ENCODE results near the gene AK8.

Gene AK8

GRCh38 chr9:132806306-132806705 is 71.8 kb downstream of the AK8 start:
- Histone ChIP-seq H2BK120ac (ENCODE audit: insufficient read depth, low read length, poor library complexity) (no peak overlapping the region), H2AFZ (ENCODE audit: insufficient read depth, low read length, poor library complexity) (no peak overlapping the region), H2AK5ac (ENCODE audit: low read length) (no peak overlapping the region), H3K4me2 (ENCODE audit: low read length) (no peak overlapping the region), H4K12ac (ENCODE audit: low read depth, low read length) (no peak overlapping the region), H3K4me3 (ENCODE audit: low read depth, low read length) (no peak overlapping the region), H3K14ac (ENCODE audit: low read length) (no peak overlapping the region), H3K4me1 (ENCODE audit: control insufficient read depth in 1 of 2, insufficient read depth in 2 of 2, low read length in 2 of 2) (peaks cover 4 to 13% of the 10 kb centered on the region in 2 experiments), H3K23ac (ENCODE audit: low read length) (no peak overlapping the region), H4K91ac (ENCODE audit: low read depth, low read length) (no peak overlapping the region), H3K79me2 (ENCODE audit: control insufficient read depth, insufficient read depth, low read length, poor library complexity) (no peaks in the 10 kb centered on the region), H2BK5ac (ENCODE audit: low read depth, low read length, poor library complexity) (no peak overlapping the region), H3K27ac (ENCODE audit: low read depth, low read length) (no peak overlapping the region), H3K18ac (ENCODE audit: low read length) (no peak overlapping the region), H2BK12ac (ENCODE audit: low read length) (no peak overlapping the region), H3K4ac (ENCODE audit: low read depth, low read length) (no peak overlapping the region), H3K36me3 (ENCODE audit: control insufficient read depth in 1 of 2, insufficient read depth in 2 of 2, low read length in 2 of 2) (no peaks in the 10 kb centered on the region), H3K27me3 (ENCODE audit: insufficient read depth, low read length) (no peaks in the 10 kb centered on the region), H3K9ac (ENCODE audit: low read length) (no peak overlapping the region), H4K8ac (ENCODE audit: low read depth, low read length) (no peak overlapping the region), H3K9me3 (ENCODE audit: insufficient read depth, low read depth, low read length) (no peaks in the 10 kb centered on the region), H3K79me1 (ENCODE audit: low read length) (no peaks in the 10 kb centered on the region)
- no CpG with 5 or more reads among the region's 9 CpGs for WGBS (ENCODE audit: extremely low coverage, insufficient coverage, insufficient read length)
- no peak for DNase-seq

GRCh38 chr9:132804576-132805295 is 73.3 kb downstream of the AK8 start:
- Histone ChIP-seq H3K9me3 (ENCODE audit: insufficient read depth, low read depth, low read length) (no peaks in the 10 kb centered on the region), H2AFZ (ENCODE audit: insufficient read depth, low read length, poor library complexity) (no peak overlapping the region), H3K4ac (ENCODE audit: low read depth, low read length) (no peak overlapping the region), H2BK120ac (ENCODE audit: insufficient read depth, low read length, poor library complexity) (no peak overlapping the region), H3K23ac (ENCODE audit: low read length) (no peak overlapping the region), H3K4me1 (ENCODE audit: control insufficient read depth in 1 of 2, insufficient read depth in 2 of 2, low read length in 2 of 2) (peaks cover 4 to 13% of the 10 kb centered on the region in 2 experiments), H3K36me3 (ENCODE audit: control insufficient read depth in 1 of 2, insufficient read depth in 2 of 2, low read length in 2 of 2) (no peaks in the 10 kb centered on the region), H3K14ac (ENCODE audit: low read length) (no peak overlapping the region), H2BK12ac (ENCODE audit: low read length) (no peak overlapping the region), H2BK5ac (ENCODE audit: low read depth, low read length, poor library complexity) (no peak overlapping the region), H3K18ac (ENCODE audit: low read length) (no peak overlapping the region), H3K79me2 (ENCODE audit: control insufficient read depth, insufficient read depth, low read length, poor library complexity) (no peaks in the 10 kb centered on the region), H3K4me2 (ENCODE audit: low read length) (no peak overlapping the region), H4K12ac (ENCODE audit: low read depth, low read length) (no peak overlapping the region), H3K79me1 (ENCODE audit: low read length) (no peaks in the 10 kb centered on the region), H4K8ac (ENCODE audit: low read depth, low read length) (no peak overlapping the region), H2AK5ac (ENCODE audit: low read length) (no peak overlapping the region), H3K27ac (ENCODE audit: low read depth, low read length) (no peak overlapping the region), H3K27me3 (ENCODE audit: insufficient read depth, low read length) (no peaks in the 10 kb centered on the region), H3K4me3 (ENCODE audit: low read depth, low read length) (peak overlapping the region; percentile 11), H3K9ac (ENCODE audit: low read length) (no peak overlapping the region), H4K91ac (ENCODE audit: low read depth, low read length) (no peak overlapping the region)
- WGBS (ENCODE audit: extremely low coverage, insufficient coverage, insufficient read length), result no CpG with 5 or more reads among the region's 20 CpGs
- no peak for DNase-seq

- Histone ChIP-seq H3K4ac (ENCODE audit: low read depth, low read length) (no peak overlapping the region), H3K4me3 (ENCODE audit: low read depth, low read length) (no peak overlapping the region), H3K4me2 (ENCODE audit: low read length) (no peak overlapping the region), H3K14ac (ENCODE audit: low read length) (no peak overlapping the region), H3K9me3 (ENCODE audit: insufficient read depth, low read depth, low read length) (peaks cover 3% of the 10 kb centered on the region), H3K36me3 (ENCODE audit: control insufficient read depth in 1 of 2, insufficient read depth in 2 of 2, low read length in 2 of 2) (no peaks in the 10 kb centered on the region), H3K27ac (ENCODE audit: low read depth, low read length) (no peak overlapping the region), H2AK5ac (ENCODE audit: low read length) (no peak overlapping the region), H4K12ac (ENCODE audit: low read depth, low read length) (no peak overlapping the region), H2BK12ac (ENCODE audit: low read length) (no peak overlapping the region), H3K18ac (ENCODE audit: low read length) (no peak overlapping the region), H2BK5ac (ENCODE audit: low read depth, low read length, poor library complexity) (no peak overlapping the region), H3K27me3 (ENCODE audit: insufficient read depth, low read length) (no peaks in the 10 kb centered on the region), H2BK120ac (ENCODE audit: insufficient read depth, low read length, poor library complexity) (no peak overlapping the region), H4K8ac (ENCODE audit: low read depth, low read length) (no peak overlapping the region), H4K91ac (ENCODE audit: low read depth, low read length) (no peak overlapping the region), H2AFZ (ENCODE audit: insufficient read depth, low read length, poor library complexity) (no peak overlapping the region), H3K79me2 (ENCODE audit: control insufficient read depth, insufficient read depth, low read length, poor library complexity) (no peaks in the 10 kb centered on the region), H3K4me1 (ENCODE audit: control insufficient read depth in 1 of 2, insufficient read depth in 2 of 2, low read length in 2 of 2) (peaks cover 0 to 9% of the 10 kb centered on the region in 2 experiments), H3K9ac (ENCODE audit: low read length) (no peak overlapping the region), H3K79me1 (ENCODE audit: low read length) (no peaks in the 10 kb centered on the region), H3K23ac (ENCODE audit: low read length) (no peak overlapping the region)
- no CpG with 5 or more reads among the region's 17 CpGs for WGBS (ENCODE audit: extremely low coverage, insufficient coverage, insufficient read length)
- DNase-seq, result no peak
Measured at GRCh38 chr9:132802121-132802795, 75.8 kb downstream of the AK8 start.

- Histone ChIP-seq H3K27ac (ENCODE audit: low read depth, low read length) (no peak overlapping the region), H3K79me1 (ENCODE audit: low read length) (no peaks in the 10 kb centered on the region), H3K79me2 (ENCODE audit: control insufficient read depth, insufficient read depth, low read length, poor library complexity) (no peaks in the 10 kb centered on the region), H3K18ac (ENCODE audit: low read length) (no peak overlapping the region), H3K4me2 (ENCODE audit: low read length) (no peak overlapping the region), H4K91ac (ENCODE audit: low read depth, low read length) (no peak overlapping the region), H3K4ac (ENCODE audit: low read depth, low read length) (no peak overlapping the region), H2AFZ (ENCODE audit: insufficient read depth, low read length, poor library complexity) (no peak overlapping the region), H4K8ac (ENCODE audit: low read depth, low read length) (no peak overlapping the region), H2BK12ac (ENCODE audit: low read length) (no peak overlapping the region), H4K12ac (ENCODE audit: low read depth, low read length) (no peak overlapping the region), H3K36me3 (ENCODE audit: control insufficient read depth in 1 of 2, insufficient read depth in 2 of 2, low read length in 2 of 2) (no peaks in the 10 kb centered on the region), H3K14ac (ENCODE audit: low read length) (no peak overlapping the region), H3K4me1 (ENCODE audit: control insufficient read depth in 1 of 2, insufficient read depth in 2 of 2, low read length in 2 of 2) (peaks cover 0 to 5% of the 10 kb centered on the region in 2 experiments), H2BK120ac (ENCODE audit: insufficient read depth, low read length, poor library complexity) (no peak overlapping the region), H3K4me3 (ENCODE audit: low read depth, low read length) (no peak overlapping the region), H3K23ac (ENCODE audit: low read length) (no peak overlapping the region), H2BK5ac (ENCODE audit: low read depth, low read length, poor library complexity) (no peak overlapping the region), H3K9me3 (ENCODE audit: insufficient read depth, low read depth, low read length) (peaks cover 3% of the 10 kb centered on the region), H3K27me3 (ENCODE audit: insufficient read depth, low read length) (no peaks in the 10 kb centered on the region), H3K9ac (ENCODE audit: low read length) (no peak overlapping the region), H2AK5ac (ENCODE audit: low read length) (no peak overlapping the region)
- WGBS (ENCODE audit: extremely low coverage, insufficient coverage, insufficient read length), result no CpG with 5 or more reads among the region's 4 CpGs
- DNase-seq, result no peak
Measured at GRCh38 chr9:132801659-132802058, 76.4 kb downstream of the AK8 start.
